SK-N-MC (cell line): Measurements from ENCODE around the gene ACTMAP.
A peak's percentile ranks its signal among the peaks of the same experiment; 100 is the strongest.

Source experiments
- EZH2 ChIP-seq: fragments of 200-600 bp; sonication (generic); IDR thresholded peaks from one replicate; pipeline ENCODE4 v1.6.1; 2017; ENCODE audit warnings: antibody characterized with exemption
- FOXP2 ChIP-seq: optimal IDR thresholded peaks from 2 replicates; pipeline ENCODE3; 2011; ENCODE audit warnings: mild to moderate bottlenecking, moderate library complexity; ENCODE audit not compliant: insufficient read depth; ENCODE audit errors: extremely low read length, control extremely low read depth
- POLR2AphosphoS5 ChIP-seq: IDR thresholded peaks from 2 replicates; pipeline ENCODE4 v1.6.1; 2012; ENCODE audit warnings: mild to moderate bottlenecking, low read depth, low read length, borderline replicate concordance

DNA sequence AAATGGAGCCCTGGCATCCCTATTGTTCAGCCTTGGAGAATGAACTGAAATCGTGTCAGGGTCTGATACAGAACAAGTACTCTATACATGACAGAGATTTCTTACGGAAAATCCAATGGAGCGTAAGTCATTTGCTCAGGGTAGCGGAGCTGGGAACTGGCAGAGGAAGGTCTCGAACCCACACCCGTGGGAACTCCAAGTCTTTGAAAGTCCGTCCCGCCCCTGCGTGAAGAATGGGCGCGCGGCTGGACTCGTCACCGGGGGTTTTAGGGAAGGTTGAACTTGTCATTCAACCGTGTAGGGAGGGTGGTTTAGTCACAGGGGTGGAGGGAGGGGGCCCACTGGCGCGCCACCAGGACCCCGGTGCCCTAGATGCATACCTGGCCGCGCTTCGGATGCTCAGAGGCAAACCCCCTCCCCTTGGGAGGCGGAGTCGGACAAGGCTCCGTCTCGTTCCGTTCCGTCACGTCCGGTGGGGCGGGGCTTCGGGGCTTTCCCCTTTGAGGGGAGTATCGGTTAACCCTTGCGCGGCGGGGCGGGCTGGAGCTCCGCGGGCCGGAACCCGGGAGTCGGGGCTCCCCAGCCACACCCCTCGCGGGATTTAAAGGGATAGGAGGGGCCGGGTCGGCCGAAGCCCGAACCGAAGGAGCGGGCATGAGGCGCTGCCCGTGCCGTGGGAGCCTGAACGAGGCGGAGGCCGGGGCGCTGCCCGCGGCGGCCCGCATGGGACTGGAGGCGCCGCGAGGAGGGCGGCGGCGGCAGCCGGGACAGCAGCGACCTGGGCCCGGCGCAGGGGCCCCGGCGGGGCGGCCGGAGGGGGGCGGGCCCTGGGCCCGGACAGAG lies 33.6 kb downstream of the ACTMAP start, which contains the start of the genes COQ8B and ITPKC:
- TF ChIP-seq FOXP2 (no peak), POLR2AphosphoS5 (peak; percentile 76; the same call in 1 of the 2 replicates), EZH2 (no peak)
